Measurements from ENCODE around the gene KCNK4. TPM values are rescaled to one million over a fixed set of nuclear protein-coding genes. Genes with fewer than 3 reads are reported as not detected.

The KCNK4 gene
- total RNA-seq, 1 experiment from 2014 or later: 0.28 TPM

- no peak for DNase-seq
- Histone ChIP-seq H4K5ac (ENCODE audit: insufficient read length, low read depth, low read length) (no peak overlapping the region), H3K4me1 (ENCODE audit: insufficient read depth, low read length) (peaks cover 9% of the 10 kb centered on the region; the same call in 1 of the 2 replicates), H2BK120ac (ENCODE audit: low read depth, low read length, poor library complexity, severe bottlenecking) (no peak overlapping the region), H3K14ac (ENCODE audit: insufficient read depth, low read length) (peak overlapping the region; percentile 24; the same call in 1 of the 2 replicates), H2BK20ac (ENCODE audit: low read depth, low read length, poor library complexity, severe bottlenecking) (no peak overlapping the region), H4K20me1 (ENCODE audit: control insufficient read depth, insufficient read depth, insufficient read length) (no peaks in the 10 kb centered on the region), H2BK5ac (ENCODE audit: insufficient read length, low read length) (no peak overlapping the region), H2AK5ac (ENCODE audit: insufficient read length, low read length) (no peak overlapping the region), H3K23me2 (ENCODE audit: insufficient read length, low read depth, low read length, poor library complexity, severe bottlenecking) (peaks cover 16% of the 10 kb centered on the region), H4K8ac (replicated peaks; ENCODE audit: insufficient read length, low read depth, low read length) (no peak overlapping the region), H4K91ac (ENCODE audit: insufficient read length, low read depth, low read length) (no peak overlapping the region), H3K4me2 (ENCODE audit: insufficient read depth, insufficient read length, low read length) (peak overlapping the region; percentile 76), H3K79me2 (ENCODE audit: insufficient read depth, low read length) (no peaks in the 10 kb centered on the region; the same call in 1 of the 2 replicates), H3K27ac (ENCODE audit: insufficient read length, low read depth, low read length) (no peak overlapping the region), H3K23ac (ENCODE audit: insufficient read length, low read depth, low read length) (no peak overlapping the region), H3T11ph (ENCODE audit: low read length) (no peak overlapping the region), H3K56ac (ENCODE audit: insufficient read length, low read depth, low read length) (no peak overlapping the region), H3K79me1 (ENCODE audit: insufficient read depth, low read depth, low read length, poor library complexity, severe bottlenecking) (peaks cover 3% of the 10 kb centered on the region), H3K4ac (ENCODE audit: low read depth, low read length) (no peak overlapping the region), H3K27me3 (ENCODE audit: insufficient read depth, low read length) (no peaks in the 10 kb centered on the region), H2BK15ac (ENCODE audit: low read depth, low read length) (no peak overlapping the region), H3K18ac (ENCODE audit: insufficient read length, low read depth, low read length) (no peak overlapping the region), H2AFZ (ENCODE audit: low read length) (no peak overlapping the region), H3K9ac (ENCODE audit: extremely low read depth, insufficient read length, low read length) (peak overlapping the region; percentile 33), H3K9me3 (ENCODE audit: control insufficient read depth, low read depth, low read length) (no peaks in the 10 kb centered on the region), H2BK12ac (ENCODE audit: insufficient read length, low read depth, low read length) (no peak overlapping the region)
- H3K36me3 Mint-ChIP-seq (ENCODE audit: insufficient read depth in 1 of 3, low read depth in 3 of 3): peaks cover 13 to 31% (median 25%) of the 10 kb centered on the region in 3 experiments; a peak in 6 of 7 replicates
- H3K4me3 Mint-ChIP-seq: peak overlapping the region; percentile 85 to 98
- no peaks in the 10 kb centered on the region for H3K9me3 Mint-ChIP-seq
- peak; percentile 36; the same call in 2 of the 3 replicates for TF ChIP-seq CTCF (conservative IDR thresholded peaks at IDR 0.05)
- H3K27ac Mint-ChIP-seq: peak overlapping the region in 2 of 3 experiments; percentile 88 to 95; a peak in 3 of 7 replicates
- no CpG with 5 or more reads among the region's 23 CpGs for WGBS (ENCODE audit: extremely low coverage, insufficient read length, low lambda C conversion rate)
- H3K27me3 Mint-ChIP-seq (ENCODE audit: low read depth): no peaks in the 10 kb centered on the region
- peaks cover 34 to 44% of the 10 kb centered on the region in 2 experiments for H3K4me1 Mint-ChIP-seq
Observed at GRCh38 chr11:64252003-64252872, 38.9 kb upstream of the KCNK4 start.

Data from H9 (cell line).